K562 (cell line): ENCODE results near the gene TKT. TPM values are rescaled to one million over a fixed set of nuclear protein-coding genes. Genes with fewer than 3 reads are reported as not detected.

Source experiments
- ATAC-seq: fragments of 200-7000 bp; cut with Tn5 transposase; 3 replicates; pipeline ENCODE4 v1.9.1; 2020; ENCODE audit warnings: moderate library complexity
- BruUV-seq: library from RNA; stranded (reverse); fragments of 400-500 nt; replicated peaks from 2 replicates; lab custom pipeline; 2021; lab: Mats Ljungman, UMichigan
- CTCF ChIA-PET: fragments of 300-600 bp; formaldehyde crosslinking; extraction: SDS; loops from one replicate; lab custom pipeline; 2021; ENCODE audit warnings: low intra/inter-chr PET ratio; lab: Yijun Ruan, JAX
- POLR2A ChIA-PET: fragments of 300-600, 350-650 bp; sonication (Branson Sonifier 250); formaldehyde crosslinking; extraction: SDS; loops from one replicate; lab custom pipeline; 2021; ENCODE audit warnings: antibody characterized with exemption, inconsistent platforms; lab: Yijun Ruan, JAX
- DNase-seq, 4 experiments: peaks; one replicate each; pipeline versions ENCODE4 v3.0.0 to v3.0.0-alpha.2; 2011 to 2018; ENCODE audit warnings: low spot score in 3 of 4, mixed read lengths in 3 of 4; ENCODE audit errors: extremely low read depth in 1 of 4
- FAIRE-seq: peaks from 2 replicates; lab custom pipeline; 2011; peaks lifted over from hg19 to GRCh38; lab: Jason Lieb, UNC
- H2AFZ ChIP-seq: 2 replicates; pipeline ENCODE4 v1.6.0; 2011; ENCODE audit warnings: low read depth, low read length, control low read depth, inconsistent platforms
- H3K27ac ChIP-seq: fragments of 200-600 bp; 3 replicates; pipeline ENCODE4 v1.8.0; 2011; ENCODE audit warnings: low read depth, mild to moderate bottlenecking, control low read depth, inconsistent platforms, low read length, moderate library complexity, mixed read lengths; ENCODE audit errors: extremely low read depth
- H3K27me3 ChIP-seq, 2 experiments: fragments of 300-600 bp in 1 of 2; 2 replicates in 1 of 2; 3 replicates in 1 of 2; pipeline versions ENCODE4 v1.6.0 to v1.8.0; 2011; ENCODE audit warnings: inconsistent platforms in 2 of 2, low read length in 2 of 2, mild to moderate bottlenecking in 1 of 2, mixed read lengths in 1 of 2, moderate library complexity in 1 of 2; ENCODE audit not compliant: control insufficient read depth in 2 of 2, insufficient read depth in 2 of 2
- H3K36me3 ChIP-seq: fragments of 300-600 bp; 3 replicates; pipeline ENCODE4 v1.8.0; 2011; ENCODE audit warnings: mild to moderate bottlenecking, low read length, inconsistent platforms; ENCODE audit not compliant: control insufficient read depth, insufficient read depth
- H3K4me1 ChIP-seq, 2 experiments: fragments of 200-600 bp in 1 of 2; replicated peaks in 1 of 2; 2 replicates in 1 of 2; 3 replicates in 1 of 2; pipeline versions ENCODE4 v1.5.1 to v1.8.0; 2011; ENCODE audit warnings: inconsistent platforms in 2 of 2, low read length in 2 of 2, mild to moderate bottlenecking in 1 of 2, mixed read lengths in 1 of 2, moderate library complexity in 1 of 2; ENCODE audit not compliant: control insufficient read depth in 2 of 2, insufficient read depth in 2 of 2
- H3K4me2 ChIP-seq: 2 replicates; pipeline ENCODE4 v1.6.1; 2011; ENCODE audit warnings: low read length, control low read depth, inconsistent platforms, mixed read lengths; ENCODE audit not compliant: insufficient read depth
- H3K4me3 ChIP-seq: fragments of 200-600 bp; sonication (generic), shearing (Covaris generic); 2 replicates; pipeline ENCODE4 v1.5.1; 2016; ENCODE audit warnings: control low read depth, inconsistent platforms
- H3K79me2 ChIP-seq: fragments of 200-600 bp; 3 replicates; pipeline ENCODE4 v1.8.0; 2011; ENCODE audit warnings: low read length, inconsistent platforms; ENCODE audit not compliant: control insufficient read depth, insufficient read depth
- H3K9ac ChIP-seq, 2 experiments: 2 replicates each; pipeline versions ENCODE4 v1.6.0 to v1.6.1; 2011; ENCODE audit warnings: low read depth in 2 of 2, low read length in 2 of 2, control low read depth in 1 of 2, inconsistent platforms in 1 of 2, mild to moderate bottlenecking in 1 of 2, mixed read lengths in 1 of 2; ENCODE audit not compliant: insufficient read depth in 1 of 2
- H3K9me1 ChIP-seq: one replicate; pipeline ENCODE4 v1.6.0; 2011; ENCODE audit warnings: inconsistent platforms, mild to moderate bottlenecking, low read length, moderate library complexity; ENCODE audit not compliant: control insufficient read depth, insufficient read depth
- H3K9me3 ChIP-seq: replicated peaks from 2 replicates; pipeline ENCODE4 v1.5.1; 2011; ENCODE audit warnings: low read depth, low read length, inconsistent platforms; ENCODE audit not compliant: control insufficient read depth, insufficient read depth
- H4K20me1 ChIP-seq: replicated peaks from 2 replicates; pipeline ENCODE4 v1.6.1; 2011; ENCODE audit warnings: low read length, inconsistent platforms, mixed read lengths; ENCODE audit not compliant: control insufficient read depth, insufficient read depth
- BDP1 ChIP-seq: IDR thresholded peaks from 3 replicates; pipeline ENCODE4 v1.6.1; 2011; ENCODE audit not compliant: insufficient read length, insufficient read depth
- CTBP1 ChIP-seq: fragments of 450-650 bp; IDR thresholded peaks from 2 replicates; pipeline ENCODE4 v1.6.1; 2016; ENCODE audit warnings: borderline replicate concordance
- ETV6 ChIP-seq, 3 experiments: fragments of 150-350 bp in 1 of 3; sonication (generic) in 1 of 3; formaldehyde crosslinking in 1 of 3; IDR thresholded peaks; 2 replicates each; pipeline versions ENCODE4 v1.6.1 to v1.8.0; 2014 to 2022; ENCODE audit warnings: borderline replicate concordance in 2 of 3, low read depth in 2 of 3, antibody characterized with exemption in 1 of 3, low read length in 1 of 3, mild to moderate bottlenecking in 1 of 3, missing genetic modification reagents in 1 of 3
- MCM2 ChIP-seq: fragments of 450-650 bp; IDR thresholded peaks from 2 replicates; pipeline ENCODE4 v1.6.1; 2017; ENCODE audit warnings: low read depth, mild to moderate bottlenecking
- PTBP1 ChIP-seq: fragments of 200-400 bp; formaldehyde crosslinking; IDR thresholded peaks from 2 replicates; pipeline ENCODE4 v1.6.1; 2017; ENCODE audit warnings: low read depth, low read length
- ZHX1 ChIP-seq: fragments of 150-350 bp; conservative IDR thresholded peaks from 2 replicates; pipeline ENCODE4 v1.6.1; 2014; ENCODE audit warnings: low read length
- ZNF239 ChIP-seq: fragments of 250-450 bp; sonication (Bioruptor Pico); IDR thresholded peaks from 2 replicates; pipeline ENCODE4 v1.4.0; 2020; ENCODE audit warnings: mild to moderate bottlenecking
- ZNF280A ChIP-seq: fragments of 450-650 bp; IDR thresholded peaks from 2 replicates; pipeline ENCODE4 v1.6.1; 2018; ENCODE audit warnings: mild to moderate bottlenecking, low read depth; ENCODE audit not compliant: partially characterized antibody
- WGBS: fragments of 100-300 bp; shearing (Covaris generic); methylation state at CpG from one replicate; pipeline ENCODE4 v1.1.6; 2016; ENCODE audit warnings: low coverage, mixed read lengths; ENCODE audit not compliant: insufficient coverage; ENCODE audit errors: missing lambda C conversion rate; 5-methylcytosine and 5-hydroxymethylcytosine counted together
- in situ Hi-C: fragments of 300-500 bp; cut with MboI; formaldehyde crosslinking; loops from 4 replicates; pipeline ENCODE4 v1.15.0; 2018; ENCODE audit warnings: inconsistent platforms, mixed read lengths
- intact Hi-C: fragments of 100-400 bp; cut with micrococcal nuclease; formaldehyde crosslinking; loops from 2 replicates; pipeline ENCODE4 v1.14.2; 2022
- polyA plus RNA-seq, 8 experiments: library from polyadenylated mRNA; depleted of rRNA in 4 of 8; stranded (reverse) in 5 of 8; unstranded in 3 of 8; fragments of >200 nt; fragmentation: Nextera tagmentation in 2 of 8; fragmentation: Illumina TruSeq in 1 of 8; extraction: Ambion mirVana in 2 of 8; extraction: Trizol in 1 of 8; gene quantifications; 2 replicates each; pipeline versions ENCODE4 v1.2.1 to v1.2.3, GENCODE V29; 2011 to 2014; ENCODE audit warnings: inconsistent platforms in 1 of 8, missing spikeins in 1 of 8
- total RNA-seq, 7 experiments: library from RNA; depleted of rRNA in 6 of 7; stranded (reverse); fragments of >200 nt in 6 of 7; fragmentation: Illumina TruSeq in 2 of 7; extraction: Trizol in 2 of 7; gene quantifications; 2 replicates each; pipeline versions ENCODE4 v1.2.1 to v1.2.3, GENCODE V29; 2011 to 2021; ENCODE audit warnings: low replicate concordance in 1 of 7

The TKT gene
- total and polyA plus RNA-seq, 9 of the 15 experiments (the other 6 are each of a cell fraction or from before 2014, with no cell fraction given), result 58.1 to 401 (median 187) TPM

GRCh38 chr3:53185761-53186465 lies 69.9 kb downstream of the TKT start:
- DNase-seq (no peak), FAIRE-seq (no peak), ATAC-seq (no peak)
- 78% methylated on average over 14 of the region's 20 CpGs for WGBS
- Histone ChIP-seq H3K27ac (no peak overlapping the region), H3K4me2 (no peak overlapping the region), H3K9me1 (no peaks in the 10 kb centered on the region), H3K4me1 (no peaks in the 10 kb centered on the region; a peak in 1 of 5 replicates), H3K9me3 (no peaks in the 10 kb centered on the region), H3K27me3 (no peaks in the 10 kb centered on the region), H4K20me1 (no peaks in the 10 kb centered on the region; the same call in 1 of the 2 replicates)
- ChIA-PET CTCF (no interaction called here), POLR2A (no interaction called here)
- TF ChIP-seq ZNF239 (no peak), ETV6 (IDR thresholded peaks at IDR 0.05; ENCODE audit: borderline replicate concordance in 1 of 2, low read depth in 2 of 2, low read length in 1 of 2) (no peak), ETV6 (CRISPR knock-in tag; IDR thresholded peaks at IDR 0.05; ENCODE audit: borderline replicate concordance) (no peak), ZHX1 (no peak), BDP1 (no peak), PTBP1 (no peak), ZNF280A (no peak), MCM2 (no peak), CTBP1 (no peak)
- TF ChIP-seq, all 486 proteins: peak for 0
- in situ Hi-C loops (no loop called here), intact Hi-C loops (no loop called here)
- no TSS peak for BruUV-seq
- no peak overlapping the region for H2AFZ ChIP-seq
- H3K36me3 ChIP-seq, result peaks cover 19% of the 10 kb centered on the region; the same call in 2 of the 3 replicates
- no peak overlapping the region for H3K4me3 ChIP-seq
- H3K9ac ChIP-seq, result no peak overlapping the region
- H3K79me2 ChIP-seq, result no peaks in the 10 kb centered on the region
